H1 (cell line): Measurements from ENCODE around the gene ZNF516. TPM values are rescaled to one million over a fixed set of nuclear protein-coding genes. Genes with fewer than 3 reads are reported as not detected.

Experiments
- MAFK ChIP-seq: IDR thresholded peaks from 2 replicates; pipeline ENCODE4 v1.6.1; 2012; ENCODE audit warnings: low read depth, mild to moderate bottlenecking, improper control_type of control experiment, low read length
- RFX5 ChIP-seq: IDR thresholded peaks from 2 replicates; pipeline ENCODE4 v1.6.1; 2011; ENCODE audit warnings: low read depth, low read length, improper control_type of control experiment, borderline replicate concordance
- RNF2 ChIP-seq: fragments of 200-900, 300-1000 bp; sonication (generic); IDR thresholded peaks from 2 replicates; pipeline ENCODE4 v1.7.1; 2016; ENCODE audit warnings: borderline replicate concordance, low read depth, mild to moderate bottlenecking, antibody characterized with exemption, low read length; ENCODE audit not compliant: poor library complexity, severe bottlenecking; ENCODE audit errors: missing control alignments
- SAP30 ChIP-seq: fragments of 300-600 bp; sonication (generic); IDR thresholded peaks from 2 replicates; pipeline ENCODE4 v1.7.1; 2012; ENCODE audit warnings: low read length, moderate library complexity, mild to moderate bottlenecking, inconsistent platforms; ENCODE audit not compliant: insufficient read depth, insufficient replicate concordance
- SIN3A ChIP-seq, 2 experiments: IDR thresholded peaks in 1 of 2; conservative IDR thresholded peaks in 1 of 2; 2 replicates each; pipeline ENCODE4 v1.6.1; 2011 to 2012; ENCODE audit warnings: low read length in 2 of 2, improper control_type of control experiment in 1 of 2, low read depth in 1 of 2, mild to moderate bottlenecking in 1 of 2
- SUZ12 ChIP-seq: fragments of 200-600 bp; sonication (generic); IDR thresholded peaks from 2 replicates; pipeline ENCODE4 v1.6.1; 2012; ENCODE audit warnings: mild to moderate bottlenecking, inconsistent platforms, low read length, moderate library complexity, mixed read lengths
- polyA plus RNA-seq, 7 experiments: library from polyadenylated mRNA; depleted of rRNA in 3 of 7; stranded (reverse) in 5 of 7; unstranded in 2 of 7; fragments of >200 nt in 5 of 7; fragments of 200-250 nt in 2 of 7; gene quantifications; 1 replicate in 5 of 7; 2 replicates in 1 of 7; 4 replicates in 1 of 7; pipeline versions ENCODE4 v1.2.1 to v1.2.3, GENCODE V29; 2011 to 2013; ENCODE audit warnings: missing spikeins in 2 of 7, mixed read lengths in 2 of 7
- total RNA-seq: library from RNA; stranded (reverse); fragmentation: NEBNext Ultra II Directional; extraction: Animal tissue kit (Norgen Biotek cat#: 25700); gene quantifications from 2 replicates; pipeline ENCODE4 v1.2.1, GENCODE V29; 2021

ZNF516 gene
- total and polyA plus RNA-seq, 2 of the 8 experiments (the other 6 are each of a cell fraction or from before 2014, with no cell fraction given) = 7.3 to 17.0 TPM

DNA sequence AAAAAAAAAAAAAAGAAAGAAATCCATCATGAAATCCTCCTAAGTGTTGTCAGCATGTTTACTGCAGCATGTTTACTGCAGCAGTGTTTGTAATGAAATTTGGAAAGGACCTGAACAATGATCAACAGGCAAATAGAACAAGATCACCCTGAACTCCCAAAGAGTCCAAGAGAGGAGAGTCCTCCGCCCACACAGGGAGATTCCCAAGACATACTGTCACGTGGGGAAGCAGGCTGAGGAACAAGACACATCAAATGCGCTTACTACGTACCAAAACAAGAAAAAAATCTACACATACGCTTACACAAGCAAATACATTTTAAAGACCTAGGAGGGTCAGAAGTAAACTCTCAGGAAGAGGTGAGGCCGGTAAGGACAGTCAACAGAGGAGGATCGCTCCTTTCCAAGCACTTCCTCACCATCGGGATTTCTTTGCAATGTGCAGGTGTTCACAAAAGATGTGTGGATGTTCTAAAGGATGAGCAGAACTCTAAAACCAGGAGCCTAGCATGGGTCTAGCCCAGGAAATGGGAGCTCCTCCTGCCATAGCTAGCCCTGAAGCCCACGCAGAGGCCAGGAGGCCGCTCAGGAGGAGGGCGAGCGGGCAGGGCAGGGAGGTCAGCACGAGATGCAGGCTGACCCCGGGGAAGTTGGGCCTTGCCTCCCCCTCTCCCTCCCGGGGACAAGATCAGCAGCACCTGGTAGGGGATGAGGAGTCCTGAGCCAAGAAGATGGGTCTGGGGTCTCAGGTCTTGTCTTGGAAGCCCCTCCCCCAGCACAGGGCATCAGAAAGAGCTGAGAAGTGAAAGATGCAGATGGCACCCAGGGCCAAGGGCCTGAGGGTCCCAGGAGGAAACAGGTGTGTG is 66.4 kb downstream of the ZNF516 start (continued):
- TF ChIP-seq RNF2 = no peak
- TF ChIP-seq SIN3A (conservative IDR thresholded peaks at IDR 0.05 in 1 of 2, IDR thresholded peaks at IDR 0.05 in 1 of 2; ENCODE audit: low read depth in 1 of 2, low read length in 2 of 2) = no peak
- no peak for TF ChIP-seq SUZ12
- TF ChIP-seq RFX5 = no peak
- no peak for TF ChIP-seq MAFK
- no peak for TF ChIP-seq SAP30
